AG08396 (cell line): Measurements from ENCODE around the gene NUP42.
"Not testable (repeated sequence)": the region's sequence is repeated elsewhere in the genome, so short reads cannot be mapped to it uniquely, and the experiment has no call there.

ENCODE experiments used
- DNase-seq: peaks from one replicate; pipeline ENCODE4 v3.0.0; 2012; ENCODE audit warnings: low spot score, mixed read lengths

NUP42 gene, protein sequence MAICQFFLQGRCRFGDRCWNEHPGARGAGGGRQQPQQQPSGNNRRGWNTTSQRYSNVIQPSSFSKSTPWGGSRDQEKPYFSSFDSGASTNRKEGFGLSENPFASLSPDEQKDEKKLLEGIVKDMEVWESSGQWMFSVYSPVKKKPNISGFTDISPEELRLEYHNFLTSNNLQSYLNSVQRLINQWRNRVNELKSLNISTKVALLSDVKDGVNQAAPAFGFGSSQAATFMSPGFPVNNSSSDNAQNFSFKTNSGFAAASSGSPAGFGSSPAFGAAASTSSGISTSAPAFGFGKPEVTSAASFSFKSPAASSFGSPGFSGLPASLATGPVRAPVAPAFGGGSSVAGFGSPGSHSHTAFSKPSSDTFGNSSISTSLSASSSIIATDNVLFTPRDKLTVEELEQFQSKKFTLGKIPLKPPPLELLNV

DNA sequence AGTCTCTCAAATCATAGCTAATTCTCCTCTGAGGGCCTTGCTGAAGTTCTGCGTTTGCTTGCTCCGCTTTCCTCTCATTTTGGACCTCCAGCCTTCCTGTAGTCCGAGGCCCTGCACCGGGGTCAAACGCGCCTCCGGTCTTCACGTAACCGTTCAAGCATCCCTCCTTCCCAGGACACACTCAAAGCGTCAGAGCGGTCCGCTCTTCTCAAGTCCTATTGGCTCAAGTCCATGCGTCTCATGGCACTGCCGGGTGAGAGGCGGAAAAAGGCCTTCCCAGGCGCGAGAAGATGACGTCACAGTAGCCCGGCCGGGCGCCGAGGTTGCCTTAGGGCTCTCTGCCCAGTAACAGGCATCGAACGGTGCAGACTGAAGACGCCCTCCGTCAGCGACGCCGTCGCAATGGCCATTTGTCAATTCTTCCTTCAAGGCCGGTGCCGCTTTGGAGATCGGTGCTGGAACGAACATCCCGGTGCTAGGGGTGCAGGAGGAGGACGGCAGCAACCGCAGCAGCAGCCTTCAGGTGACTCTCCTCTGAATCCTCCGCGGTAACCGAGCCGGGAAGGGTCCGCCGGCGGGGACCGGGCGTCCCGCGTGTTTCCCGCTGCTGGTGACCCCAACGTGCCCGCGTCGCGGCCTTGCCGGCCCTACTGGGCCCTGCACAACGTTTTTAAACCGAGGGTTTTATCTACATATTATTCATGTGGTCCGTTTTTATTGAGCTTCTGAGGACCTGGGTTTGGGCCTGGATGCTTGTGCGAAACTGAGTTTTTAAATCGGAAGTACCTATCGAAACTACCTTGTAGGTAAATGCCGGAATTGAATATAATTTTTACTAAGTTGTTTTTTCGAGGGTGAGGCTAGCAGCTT is at the start of gene NUP42:
NUP42 (plus strand) TSS at position 365 of the 870 bp plus-strand sequence; CDS start at position 403, 38 bp downstream.
- peak; percentile 95 for DNase-seq

DNA sequence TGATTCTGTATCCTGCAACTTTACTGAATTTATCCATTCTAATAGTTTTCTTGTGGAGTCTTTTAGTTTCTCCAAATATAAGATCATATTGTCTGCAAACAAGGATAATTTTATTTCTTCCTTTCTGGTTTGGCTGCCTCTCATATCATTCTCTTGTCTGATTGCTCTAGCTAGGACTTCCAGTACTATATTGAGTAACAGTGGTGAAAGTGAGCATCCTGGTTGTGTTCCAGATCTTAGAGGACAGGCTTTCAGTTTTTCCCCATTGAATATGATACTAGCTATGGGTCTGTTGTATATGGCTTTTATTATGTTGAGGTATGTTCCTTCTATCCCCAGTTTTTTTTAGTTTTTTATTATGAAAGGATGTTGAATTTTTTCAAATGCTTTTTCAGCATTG is 48.1 kb upstream of the NUP42 start:
- DNase-seq, result no peak

DNA sequence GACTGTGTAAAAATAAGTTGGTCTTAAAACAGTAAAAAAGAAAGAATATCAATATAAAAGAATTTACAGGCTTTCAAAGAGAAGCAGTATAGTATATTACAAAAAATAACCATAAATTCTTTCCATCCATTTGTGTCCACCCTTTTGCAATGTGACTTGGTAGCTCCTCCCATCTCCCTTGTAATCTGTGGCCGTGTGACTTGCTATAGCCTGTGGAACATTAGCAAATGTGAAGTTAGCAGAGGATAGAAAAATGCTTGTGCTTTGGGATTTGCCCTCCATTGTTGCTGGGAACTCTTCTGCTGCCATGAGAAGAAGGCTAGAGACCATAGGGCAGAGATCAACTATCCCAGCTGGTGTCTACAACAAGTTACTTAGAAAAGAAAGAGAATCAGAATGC is 46.1 kb upstream of the NUP42 start:
- no peak for DNase-seq

DNA sequence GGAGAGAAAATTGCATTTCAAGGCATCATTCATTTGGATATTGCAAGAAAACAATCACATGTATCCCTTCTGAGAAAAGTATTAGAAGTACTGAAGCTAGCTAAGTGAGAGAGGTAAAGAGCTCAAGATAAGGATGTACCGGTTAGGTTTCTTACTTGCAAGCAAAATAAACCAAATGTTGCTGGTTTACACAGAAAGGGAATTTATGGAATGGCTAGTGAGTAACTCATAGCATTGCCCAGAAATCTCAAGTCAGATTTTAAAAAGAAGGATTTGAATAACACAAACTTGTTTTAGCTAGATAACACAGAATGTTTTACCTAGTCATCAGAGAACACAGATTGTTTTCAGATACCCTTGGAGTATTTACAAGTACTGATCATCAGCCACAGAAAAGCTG is 45.6 kb upstream of the NUP42 start:
- DNase-seq, result no peak

DNA sequence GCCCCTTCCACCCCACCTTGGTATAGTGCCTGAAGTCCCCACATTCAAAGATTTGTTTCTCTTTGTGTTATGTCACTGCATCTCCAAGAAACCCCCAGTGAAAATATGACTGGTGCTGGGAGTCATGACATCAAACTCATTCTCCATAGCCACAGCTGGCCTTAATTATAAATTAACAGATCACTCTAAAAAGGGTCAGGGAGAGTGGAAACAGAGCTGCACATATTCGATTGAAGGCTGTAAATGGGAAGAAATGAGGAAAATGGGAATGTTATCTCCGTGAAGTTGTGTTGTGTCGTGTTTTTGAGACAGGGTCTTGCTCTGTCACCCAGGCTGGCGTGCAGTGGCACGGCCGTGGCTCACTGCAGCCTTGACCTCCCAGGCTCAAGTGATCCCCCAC is 24.2 kb upstream of the NUP42 start:
- no peak for DNase-seq

DNA sequence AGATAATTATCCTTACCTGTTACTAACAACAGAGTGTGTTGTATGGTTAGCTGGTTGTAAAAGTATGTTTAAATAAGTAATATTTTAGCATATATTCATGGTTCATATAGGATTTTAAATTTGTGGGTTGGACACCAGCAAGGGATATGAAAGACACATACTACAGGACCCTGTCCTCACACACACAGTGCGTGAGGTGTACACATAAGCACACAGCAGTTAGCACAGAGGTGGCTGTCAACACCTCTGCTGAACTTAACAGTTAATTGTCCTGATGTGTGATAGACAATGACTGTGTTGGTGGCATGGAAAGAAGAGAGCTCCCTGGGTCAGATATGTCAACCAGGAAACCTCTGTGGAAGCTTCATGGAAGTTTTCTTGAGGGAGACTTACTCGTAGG is 23.3 kb upstream of the NUP42 start:
- no peak for DNase-seq

DNA sequence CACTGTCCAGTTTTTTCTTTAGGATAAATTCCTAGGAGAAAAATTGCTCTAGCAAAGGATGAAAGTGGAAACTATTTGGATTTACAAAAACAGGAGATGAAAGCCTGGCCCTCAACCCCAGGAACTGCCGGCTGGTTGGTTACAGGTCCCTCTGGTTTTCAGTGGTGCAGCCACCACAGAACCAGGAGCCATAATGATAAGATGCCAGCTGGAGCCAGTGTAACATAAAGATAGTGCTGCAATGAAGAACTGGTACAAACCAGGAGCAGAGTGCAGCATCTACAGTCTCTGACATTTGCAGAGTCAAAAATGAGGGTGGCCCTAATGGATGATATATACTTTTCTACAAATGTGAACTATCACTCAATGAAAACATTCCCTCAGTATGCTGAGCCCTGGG is 20.4 kb upstream of the NUP42 start:
- DNase-seq, result no peak

DNA sequence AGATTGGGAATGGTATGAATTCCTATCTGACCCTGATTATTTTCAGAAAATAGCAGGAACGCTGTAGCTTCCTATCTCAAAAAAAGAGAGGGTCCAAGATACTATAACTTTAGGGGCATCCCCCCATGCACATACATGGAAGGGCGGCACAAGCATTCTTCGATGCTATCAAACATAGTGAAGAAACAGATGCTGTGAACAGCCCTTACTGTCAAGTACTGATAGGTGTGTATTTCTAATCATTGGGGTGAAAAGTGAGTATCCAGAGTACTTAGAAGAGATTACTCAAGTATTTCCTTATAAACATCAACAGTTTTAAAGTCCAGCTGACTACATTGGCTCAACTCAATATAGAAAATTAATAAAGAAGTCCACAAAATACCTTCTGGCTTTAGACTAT is 17.0 kb upstream of the NUP42 start:
- DNase-seq, result no peak

DNA sequence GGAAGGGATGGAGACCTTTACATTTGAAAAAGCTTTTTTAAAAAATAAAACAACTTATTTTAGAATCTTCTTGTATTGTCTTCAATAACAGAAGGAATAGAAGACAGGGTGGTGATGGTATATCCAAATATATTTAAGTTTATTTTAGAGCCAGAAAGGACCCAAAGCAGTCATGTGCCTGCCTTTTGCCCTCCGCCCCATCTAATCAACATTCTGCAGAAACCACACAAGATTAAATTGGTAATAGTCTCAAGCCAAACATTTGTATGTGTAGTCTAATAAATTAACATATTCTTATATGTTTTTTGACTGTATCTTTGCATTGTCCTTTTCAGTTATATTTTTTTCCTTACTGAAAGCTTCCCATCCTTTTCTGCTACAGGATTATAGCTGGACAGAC is 16.5 kb upstream of the NUP42 start:
- DNase-seq, result no peak

DNA sequence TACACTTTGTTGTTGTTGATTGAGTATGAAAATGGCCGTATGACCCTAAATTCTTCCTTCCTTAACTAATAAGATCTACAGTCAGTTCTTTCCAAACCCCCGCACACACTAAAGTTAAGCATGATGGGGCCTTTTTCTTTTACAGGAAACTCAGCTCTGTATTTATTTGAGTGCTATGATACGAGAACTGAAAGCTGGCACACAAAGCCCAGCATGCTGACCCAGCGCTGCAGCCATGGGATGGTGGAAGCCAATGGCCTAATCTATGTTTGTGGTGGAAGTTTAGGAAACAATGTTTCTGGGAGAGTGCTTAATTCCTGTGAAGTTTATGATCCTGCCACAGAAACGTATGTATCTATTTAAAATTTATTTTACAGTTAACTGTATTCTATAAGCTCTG is 14.2 kb upstream of the NUP42 start:
- no peak for DNase-seq

DNA sequence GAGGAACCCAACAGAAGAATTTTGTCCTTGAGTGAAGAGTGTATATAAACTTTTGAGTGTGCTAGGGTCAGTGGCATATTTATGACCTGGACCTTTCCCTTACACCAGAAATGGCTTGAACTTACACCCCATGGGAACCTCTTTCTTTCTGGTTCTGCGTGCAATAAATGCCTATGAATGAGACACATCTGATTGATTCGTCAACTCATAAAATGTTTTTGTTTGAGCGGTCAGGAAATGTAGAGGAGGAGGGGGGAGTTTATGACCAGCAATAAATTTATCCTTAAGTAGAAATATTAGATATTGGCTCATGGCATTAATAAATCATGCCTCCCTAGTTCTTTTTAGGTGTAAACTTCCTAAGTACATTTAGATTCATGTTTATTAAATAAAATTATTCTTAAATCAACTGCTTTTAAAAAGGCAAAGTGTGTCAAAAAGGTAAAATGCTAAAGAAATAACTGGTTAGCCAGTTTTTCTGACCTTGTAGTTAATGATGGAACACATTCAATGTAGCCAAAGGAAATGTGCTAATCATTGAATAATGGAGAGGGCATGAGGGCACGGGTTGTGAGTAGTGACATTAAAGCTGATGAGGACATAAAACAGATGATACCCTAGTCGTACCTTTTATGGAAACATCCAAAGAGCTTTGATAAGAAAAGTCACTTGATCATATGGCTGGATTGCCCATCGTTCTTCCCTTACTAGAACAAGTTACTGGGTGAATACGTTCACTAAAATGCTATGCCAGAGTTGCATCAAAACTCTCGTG is 13.6 kb upstream of the NUP42 start:
- DNase-seq, result no peak

DNA sequence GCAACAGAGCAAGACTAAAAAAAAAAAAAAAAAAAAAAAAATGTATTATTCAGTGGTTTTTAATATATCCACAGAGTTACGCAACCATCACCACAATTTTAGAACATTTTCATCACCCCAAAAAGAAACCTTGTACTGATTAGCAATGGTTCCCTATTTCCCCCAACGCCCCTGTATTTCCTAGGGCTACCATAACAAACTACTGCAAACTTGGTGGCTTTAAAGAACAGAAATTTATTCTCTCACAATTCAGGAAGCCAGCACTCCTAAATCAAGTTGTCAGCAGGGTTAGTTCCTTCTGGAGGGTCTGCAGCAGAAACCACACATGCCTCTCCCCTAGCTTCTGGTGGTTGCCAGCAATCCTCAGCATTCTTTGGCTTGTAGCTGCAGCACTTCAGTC is 5.9 kb upstream of the NUP42 start:
- DNase-seq, result no peak

DNA sequence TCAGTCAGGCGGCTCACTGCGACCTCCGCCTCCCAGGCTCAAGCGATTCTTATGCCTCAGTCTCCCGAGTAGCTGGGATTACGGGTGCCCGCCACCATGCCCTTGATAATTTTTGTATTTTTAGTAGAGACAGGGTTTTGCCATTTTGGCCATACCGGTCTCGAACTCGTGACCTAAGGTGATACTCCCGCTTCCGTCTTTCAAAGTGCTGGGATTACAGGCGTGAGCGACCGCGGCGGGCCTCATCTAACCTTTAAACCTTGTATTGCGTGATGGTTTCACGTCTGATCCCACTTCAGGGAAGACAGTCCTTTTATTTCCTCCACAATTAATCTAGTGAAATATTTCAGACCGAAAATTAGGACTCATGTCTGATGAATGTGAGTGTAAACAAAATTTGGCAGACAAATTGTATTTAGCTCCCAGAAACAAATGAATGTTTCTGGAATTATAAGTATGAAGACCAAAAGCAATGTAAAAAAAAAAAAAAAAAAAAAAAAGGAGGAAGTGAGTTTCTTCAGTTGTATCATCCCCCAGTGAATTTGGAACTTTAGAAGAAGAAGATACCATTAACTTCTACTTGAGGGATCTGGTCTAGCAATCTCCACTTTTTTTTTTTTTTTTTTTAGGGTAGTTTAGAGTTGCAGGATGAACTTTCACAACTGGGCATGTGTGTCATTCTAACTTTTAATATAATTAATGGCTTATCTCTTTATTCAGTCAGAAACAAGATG is 1.6 kb downstream of the NUP42 start:
- no peak for DNase-seq

DNA sequence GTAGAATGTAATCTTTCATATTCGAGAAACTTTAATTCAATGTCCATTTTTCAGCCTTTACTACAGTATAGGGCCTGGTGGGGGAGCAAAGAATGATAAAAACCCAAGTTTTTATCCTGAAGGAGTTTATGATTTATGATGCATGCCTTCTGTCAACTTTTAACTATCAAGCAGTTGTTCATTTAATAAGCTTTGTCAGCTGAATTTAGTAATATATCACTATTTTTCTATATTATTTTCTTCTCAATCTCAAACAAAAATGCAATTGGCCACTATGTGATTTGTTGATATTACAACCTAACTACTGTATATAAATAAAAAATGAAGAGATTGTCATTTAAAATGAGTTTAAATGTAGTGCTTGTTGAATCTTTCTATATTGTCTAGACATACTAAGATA is 2.4 kb downstream of the NUP42 start:
- DNase-seq, result no peak

DNA sequence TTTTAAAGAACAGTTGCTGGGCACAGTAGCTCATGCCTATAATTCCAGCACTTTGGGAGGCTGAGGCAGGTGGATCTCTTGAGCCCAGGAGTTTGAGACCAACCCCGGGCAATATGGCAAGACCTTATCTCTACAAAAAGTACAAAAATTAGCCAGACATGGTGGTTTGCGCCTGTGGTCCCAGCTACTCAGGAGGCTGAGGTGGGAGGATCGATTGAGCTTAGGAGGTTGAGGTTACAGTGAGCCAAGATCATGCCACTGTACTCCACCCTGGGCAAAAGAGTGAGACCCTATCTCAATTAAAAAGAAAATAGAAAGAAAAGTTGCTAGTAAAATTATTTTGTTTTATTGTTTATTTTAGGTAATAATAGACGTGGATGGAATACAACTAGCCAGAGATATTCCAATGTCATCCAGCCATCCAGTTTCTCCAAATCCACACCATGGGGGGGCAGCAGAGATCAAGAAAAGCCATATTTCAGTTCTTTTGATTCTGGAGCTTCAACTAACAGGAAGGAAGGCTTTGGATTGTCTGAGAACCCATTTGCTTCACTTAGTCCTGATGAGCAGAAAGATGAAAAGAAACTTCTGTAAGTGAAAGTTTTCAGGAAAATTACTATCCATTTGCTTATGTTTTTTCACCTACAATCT is 3.0 kb downstream of the NUP42 start:
- DNase-seq, result peak; percentile 47

DNA sequence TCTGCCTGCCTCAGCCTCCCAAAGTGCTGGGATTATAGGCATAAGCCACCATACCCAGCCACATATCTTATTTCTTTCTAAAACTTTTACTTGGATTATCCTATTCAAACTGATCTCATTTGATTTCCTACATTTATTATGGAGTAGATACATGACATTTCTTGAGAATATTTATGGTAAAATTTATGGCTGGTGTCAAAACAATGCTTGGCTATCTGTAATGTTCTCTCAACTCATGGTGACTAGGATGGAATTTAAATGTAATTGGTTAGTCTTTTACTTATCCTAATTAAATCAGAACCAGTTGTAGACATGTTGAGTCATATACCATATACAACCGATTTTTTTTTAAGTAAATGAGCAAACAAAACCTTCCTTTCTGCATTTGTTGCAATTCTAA is 4.1 kb downstream of the NUP42 start:
- DNase-seq, result no peak

DNA sequence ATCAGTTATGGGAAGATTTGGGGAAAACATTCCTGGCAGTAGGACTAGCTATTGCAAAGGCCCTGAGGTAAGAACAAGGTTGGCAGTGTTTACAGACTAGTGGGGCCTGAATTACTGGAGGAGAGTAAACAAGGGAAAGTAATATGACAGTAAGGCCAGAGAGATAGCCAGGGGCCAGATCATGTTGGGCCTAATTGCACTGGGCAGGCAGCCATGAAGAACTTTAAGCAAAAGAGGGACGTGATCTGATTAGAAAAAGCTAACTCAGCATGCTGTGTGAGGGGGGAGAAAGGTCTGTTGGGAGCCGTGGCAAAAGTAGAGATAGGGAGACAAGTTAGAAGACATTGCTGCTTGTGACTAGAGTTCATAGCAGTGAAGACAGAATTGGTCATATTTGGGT is 9.2 kb downstream of the NUP42 start:
- no peak for DNase-seq

DNA sequence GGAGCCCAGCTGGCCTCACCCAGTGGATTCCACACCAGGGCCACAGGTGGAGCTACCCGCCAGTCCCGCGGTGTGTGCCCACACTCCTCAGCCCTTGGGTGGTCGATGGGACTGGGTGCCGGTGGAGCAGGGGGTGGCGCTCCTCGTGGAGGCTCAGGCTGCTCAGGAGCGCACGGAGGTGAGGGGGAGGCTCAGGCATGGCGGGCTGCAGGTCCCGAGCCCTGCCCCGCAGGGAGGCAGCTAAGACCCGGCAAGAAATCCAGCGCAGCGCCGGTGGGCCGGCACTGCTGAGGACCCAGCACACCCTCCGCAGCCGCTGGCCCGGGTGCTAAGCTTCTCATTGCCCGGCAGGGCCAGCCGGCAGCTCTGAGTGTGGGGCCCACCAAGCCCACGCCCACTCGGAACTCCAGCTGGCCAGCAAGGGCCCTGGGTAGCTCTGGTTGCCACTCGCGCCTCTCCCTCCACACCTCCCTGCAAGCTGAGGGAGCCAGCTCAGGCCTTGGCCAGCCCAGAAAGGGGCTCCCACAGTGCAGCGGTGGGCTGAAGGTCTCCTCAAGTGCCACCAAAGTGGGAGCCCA is 11.9 kb downstream of the NUP42 start:
- DNase-seq, result not testable (repeated sequence)

DNA sequence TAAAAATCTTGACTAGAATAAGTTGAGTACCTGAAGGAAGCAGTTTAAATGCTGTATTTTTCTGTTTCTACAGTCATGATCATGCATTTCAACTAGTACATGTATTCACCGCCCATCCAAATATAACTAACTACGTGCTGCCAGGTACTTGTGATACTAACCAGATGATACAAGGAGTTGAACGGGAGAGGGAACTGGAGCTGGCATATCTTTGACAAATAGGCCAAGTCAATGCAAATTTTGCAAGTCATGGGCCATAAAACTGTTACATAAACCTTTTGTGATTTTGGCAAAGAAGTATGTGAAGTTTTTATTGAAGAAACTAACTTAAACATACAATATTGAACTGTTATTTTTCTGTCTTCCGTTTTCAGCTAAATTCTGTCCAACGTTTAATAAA is 14.5 kb downstream of the NUP42 start:
- no peak for DNase-seq

DNA sequence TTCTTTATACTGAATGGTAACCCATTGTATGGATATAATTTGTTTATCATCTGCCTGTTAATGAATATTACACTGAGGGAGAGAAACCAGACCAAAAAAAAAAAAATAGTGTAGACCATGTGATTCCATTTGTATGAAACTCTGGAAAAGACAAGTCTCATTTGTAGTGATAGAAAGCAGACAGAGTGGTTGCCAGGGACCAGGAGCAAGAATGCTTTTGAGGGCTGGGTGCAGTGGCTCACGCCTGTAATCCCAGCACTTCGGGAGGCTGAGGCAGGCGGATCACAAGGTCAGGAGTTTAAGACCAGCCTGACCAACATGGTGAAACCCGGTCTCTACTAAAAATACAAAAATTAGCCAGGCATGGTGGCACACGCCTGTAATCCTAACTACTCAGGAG is 15.9 kb downstream of the NUP42 start:
- not testable (repeated sequence) for DNase-seq

DNA sequence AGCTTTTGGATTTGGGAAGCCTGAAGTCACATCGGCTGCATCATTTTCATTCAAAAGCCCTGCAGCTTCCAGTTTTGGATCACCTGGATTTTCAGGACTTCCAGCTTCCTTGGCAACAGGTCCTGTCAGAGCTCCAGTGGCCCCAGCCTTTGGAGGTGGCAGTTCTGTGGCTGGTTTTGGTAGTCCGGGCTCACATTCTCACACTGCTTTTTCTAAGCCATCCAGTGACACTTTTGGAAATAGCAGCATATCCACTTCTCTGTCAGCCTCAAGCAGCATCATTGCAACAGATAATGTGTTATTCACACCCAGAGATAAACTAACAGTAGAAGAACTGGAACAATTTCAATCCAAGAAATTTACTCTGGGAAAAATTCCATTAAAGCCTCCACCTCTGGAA is 18.5 kb downstream of the NUP42 start:
- DNase-seq, result no peak
